GM12878 (cell line): ENCODE measurements around the gene CKAP2. TPM values are rescaled to one million over a fixed set of nuclear protein-coding genes. Genes with fewer than 3 reads are reported as not detected.
"Not testable (repeated sequence)": the region's sequence is repeated elsewhere in the genome, so short reads cannot be mapped to it uniquely, and the experiment has no call there.

Source experiments
- ATAC-seq: fragments of 200-7000 bp; cut with Tn5 transposase; 3 replicates; pipeline ENCODE4 v1.9.1; 2020; ENCODE audit warnings: mild to moderate bottlenecking, moderate library complexity
- BruUV-seq: library from RNA; stranded (reverse); fragments of 400-500 nt; replicated peaks from 2 replicates; lab custom pipeline; 2021; lab: Mats Ljungman, UMichigan
- CTCF ChIA-PET: fragments of 300-600 bp; sonication (Branson Sonifier 250); formaldehyde crosslinking; extraction: SDS; loops from one replicate; lab custom pipeline; 2021; ENCODE audit warnings: inconsistent platforms; lab: Yijun Ruan, JAX
- POLR2A ChIA-PET: fragments of 350-600 bp; formaldehyde crosslinking; extraction: SDS; loops from one replicate; lab custom pipeline; 2021; ENCODE audit warnings: inconsistent platforms; lab: Charles Lee
- RAD21 ChIA-PET: fragments of 300-600 bp; sonication (Branson Sonifier 250); formaldehyde crosslinking; loops from one replicate; lab custom pipeline; 2023; ENCODE audit warnings: antibody characterized with exemption; ENCODE audit not compliant: unreplicated experiment; lab: Charles Lee
- SMC1A ChIA-PET: fragments of 300-600 bp; sonication (Branson Sonifier 250); formaldehyde crosslinking; loops from one replicate; lab custom pipeline; 2023; ENCODE audit not compliant: unreplicated experiment, uncharacterized antibody; lab: Charles Lee
- DNase-seq: peaks from one replicate; pipeline ENCODE4 v3.0.0-alpha.2; 2011; ENCODE audit warnings: low read depth, low spot score
- FAIRE-seq: peaks from 3 replicates; lab custom pipeline; 2011; peaks lifted over from hg19 to GRCh38; lab: Jason Lieb, UNC
- H2AFZ ChIP-seq: 2 replicates; pipeline ENCODE4 v1.6.0; 2011; ENCODE audit warnings: low read depth, low read length, control low read depth; ENCODE audit not compliant: control insufficient read depth
- H3K27ac ChIP-seq: 2 replicates; pipeline ENCODE4 v1.5.1; 2011; ENCODE audit warnings: control low read depth; ENCODE audit not compliant: control insufficient read depth, insufficient read depth
- H3K27me3 ChIP-seq, 2 experiments: replicated peaks in 1 of 2; 2 replicates each; pipeline versions ENCODE4 v1.6.0 to v1.6.1; 2011; ENCODE audit warnings: low read length in 1 of 2; ENCODE audit not compliant: control insufficient read depth in 2 of 2, insufficient read depth in 2 of 2
- H3K36me3 ChIP-seq, 2 experiments: 2 replicates each; pipeline ENCODE4 v1.5.1; 2011; ENCODE audit warnings: low read length in 1 of 2; ENCODE audit not compliant: control insufficient read depth in 2 of 2, insufficient read depth in 2 of 2
- H3K4me1 ChIP-seq: 2 replicates; pipeline ENCODE4 v1.6.1; 2011; ENCODE audit warnings: mild to moderate bottlenecking, low read length, moderate library complexity, mixed read lengths; ENCODE audit not compliant: control insufficient read depth, insufficient read depth
- H3K4me2 ChIP-seq: 2 replicates; pipeline ENCODE4 v1.6.0; 2011; ENCODE audit warnings: control low read depth; ENCODE audit not compliant: control insufficient read depth, insufficient read depth
- H3K4me3 ChIP-seq: fragments of 200-600 bp; sonication (generic); 2 replicates; pipeline ENCODE4 v1.5.1; 2016
- H3K79me2 ChIP-seq: 2 replicates; pipeline ENCODE4 v1.6.0; 2011; ENCODE audit warnings: low read length; ENCODE audit not compliant: control insufficient read depth, insufficient read depth
- H3K9ac ChIP-seq: 2 replicates; pipeline ENCODE4 v1.8.0; 2011; ENCODE audit warnings: low read length, control low read depth, mixed read lengths; ENCODE audit not compliant: control insufficient read depth, insufficient read depth
- H3K9me3 ChIP-seq: replicated peaks from 3 replicates; pipeline ENCODE4 v1.5.1; 2011; ENCODE audit warnings: mild to moderate bottlenecking, low read length; ENCODE audit not compliant: control insufficient read depth, insufficient read depth
- H4K20me1 ChIP-seq: 2 replicates; pipeline ENCODE4 v1.6.0; 2011; ENCODE audit not compliant: control insufficient read depth, insufficient read depth
- BHLHE40 ChIP-seq, 2 experiments: fragments of 450-650 bp in 1 of 2; IDR thresholded peaks; 2 replicates each; pipeline ENCODE4 v1.6.1; 2011 to 2017; ENCODE audit warnings: low read depth in 2 of 2, borderline replicate concordance in 1 of 2, improper control_type of control experiment in 1 of 2, low read length in 1 of 2, mild to moderate bottlenecking in 1 of 2
- MTA2 ChIP-seq: fragments of 450-650 bp; IDR thresholded peaks from 2 replicates; pipeline ENCODE4 v1.6.1; 2016; ENCODE audit warnings: low read depth, mild to moderate bottlenecking, moderate library complexity
- NR2F1 ChIP-seq: fragments of 450-650 bp; conservative IDR thresholded peaks from 2 replicates; pipeline ENCODE4 v1.6.1; 2017; ENCODE audit warnings: mild to moderate bottlenecking
- RAD51 ChIP-seq: fragments of 450-650 bp; IDR thresholded peaks from 2 replicates; pipeline ENCODE4 v1.6.1; 2016; ENCODE audit warnings: moderate library complexity, mild to moderate bottlenecking, inconsistent platforms
- ZNF217 ChIP-seq: fragments of 450-650 bp; IDR thresholded peaks from 2 replicates; pipeline ENCODE4 v1.6.1; 2017; ENCODE audit warnings: antibody characterized with exemption, mild to moderate bottlenecking
- WGBS: methylation state at CpG from one replicate; pipeline ENCODE4 v1.1.6; 2016; ENCODE audit warnings: low lambda C conversion rate; ENCODE audit not compliant: insufficient replicate concordance, insufficient coverage; ENCODE audit errors: missing lambda C conversion rate; 5-methylcytosine and 5-hydroxymethylcytosine counted together
- in situ Hi-C: fragments of 300-500 bp; cut with MboI; formaldehyde crosslinking; loops from 9 replicates; pipeline ENCODE4 v1.14.3; 2018; ENCODE audit warnings: mixed read lengths
- intact Hi-C: fragments of 100-400 bp; cut with micrococcal nuclease; formaldehyde crosslinking; loops from one replicate; pipeline ENCODE4 v1.14.2; 2022; ENCODE audit not compliant: unreplicated experiment
- polyA plus RNA-seq, 11 experiments: library from polyadenylated mRNA; depleted of rRNA in 4 of 11; unstranded in 6 of 11; stranded (reverse) in 5 of 11; fragments of >200 nt; fragmentation: Nextera tagmentation in 4 of 11; fragmentation: Illumina TruSeq in 1 of 11; extraction: Ambion mirVana in 4 of 11; extraction: Trizol in 1 of 11; gene quantifications; 1 replicate in 1 of 11; 2 replicates in 10 of 11; pipeline versions ENCODE4 v1.2.1 to v1.2.3, GENCODE V29; 2011 to 2016; ENCODE audit warnings: inconsistent platforms in 2 of 11, missing spikeins in 2 of 11, low read depth in 1 of 11
- total RNA-seq, 4 experiments: library from RNA; depleted of rRNA in 3 of 4; stranded (reverse); fragments of >200 nt in 3 of 4; fragmentation: Illumina TruSeq in 1 of 4; extraction: Trizol in 1 of 4; gene quantifications; 2 replicates each; pipeline versions ENCODE4 v1.2.1 to v1.2.3, GENCODE V29; 2013 to 2021

The CKAP2 gene
- total and polyA plus RNA-seq, 10 of the 15 experiments (the other 5 are each of a cell fraction or from before 2014, with no cell fraction given) = 20.9 to 62.3 (median 37.5) TPM

DNA sequence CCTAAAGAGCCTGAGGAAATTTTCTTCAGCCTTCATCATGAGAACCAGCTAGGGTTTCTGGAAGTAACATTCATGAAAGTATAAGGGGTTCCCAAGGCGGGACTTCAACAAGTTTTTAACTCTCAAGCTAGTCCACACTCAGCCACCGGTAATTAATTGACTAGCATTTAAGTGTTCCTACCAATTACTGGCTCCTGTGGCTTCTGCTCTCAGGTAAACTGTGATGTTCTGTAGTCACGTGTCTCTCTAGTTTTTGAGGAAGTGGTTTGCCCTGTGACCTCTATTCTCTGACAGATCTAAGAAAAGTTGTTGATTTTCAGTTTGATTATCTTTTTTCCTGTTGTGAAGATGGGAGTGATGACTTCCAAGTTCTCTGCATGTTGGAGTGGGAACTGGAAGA is 42.7 kb downstream of the CKAP2 start:
- H3K27ac ChIP-seq, RAD21 ChIA-PET, H3K4me3 ChIP-seq, H3K9me3 ChIP-seq, POLR2A ChIA-PET, H3K27me3 ChIP-seq, H3K36me3 ChIP-seq, H3K4me1 ChIP-seq, H2AFZ ChIP-seq, CTCF ChIA-PET, DNase-seq, H4K20me1 ChIP-seq, H3K4me2 ChIP-seq, FAIRE-seq: not testable (repeated sequence)
- 45% methylated on average over 2 of the region's 3 CpGs for WGBS
- ATAC-seq = peak; percentile 49
- TF ChIP-seq NR2F1 (peak; percentile 88), ZNF217 (0 out of 2 replicates have a peak, but pooled peaks have one; percentile 22), BHLHE40 (IDR thresholded peaks at IDR 0.05; ENCODE audit: borderline replicate concordance in 1 of 2, low read depth in 2 of 2, low read length in 1 of 2) (peak in 1 of 2 experiments; percentile 53; a peak in 1 of 4 replicates), MTA2 (peak; percentile 70), RAD51 (peak; percentile 70)
- TF ChIP-seq, all 136 proteins: peak for 5; not testable (repeated sequence) for 131
- H3K79me2 ChIP-seq, in situ Hi-C loops, SMC1A ChIA-PET, H3K9ac ChIP-seq, intact Hi-C loops, BruUV-seq: not testable (repeated sequence)

DNA sequence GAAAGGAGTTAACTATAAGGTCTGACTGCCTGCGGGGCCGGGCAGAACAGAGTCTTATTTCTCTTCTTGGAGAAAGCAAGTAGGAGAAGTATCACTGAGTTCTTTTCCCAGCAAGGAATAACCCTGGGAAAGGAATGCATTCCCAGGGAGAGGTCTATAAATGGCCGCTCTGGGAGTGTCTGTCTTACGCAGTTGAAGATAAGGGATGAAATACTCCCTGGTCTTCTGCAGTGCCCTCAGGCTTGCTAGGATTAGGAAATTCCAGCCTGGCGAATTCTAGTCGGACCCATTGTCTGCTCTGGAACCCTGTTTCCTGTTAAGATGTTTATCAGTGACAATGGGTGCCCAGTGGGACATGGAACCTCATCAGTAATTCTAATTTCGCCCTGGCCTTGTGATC is 47.0 kb downstream of the CKAP2 start:
- RAD21 ChIA-PET, H3K36me3 ChIP-seq, H3K4me2 ChIP-seq, ATAC-seq, intact Hi-C loops, H3K9me3 ChIP-seq, H3K4me1 ChIP-seq, CTCF ChIA-PET, H3K27me3 ChIP-seq, H3K79me2 ChIP-seq, SMC1A ChIA-PET, BruUV-seq, H3K27ac ChIP-seq, FAIRE-seq, H2AFZ ChIP-seq, DNase-seq, in situ Hi-C loops, POLR2A ChIA-PET, H3K4me3 ChIP-seq, H4K20me1 ChIP-seq, H3K9ac ChIP-seq: not testable (repeated sequence)
- WGBS = 50% methylated on average over 7 of the region's 7 CpGs

DNA sequence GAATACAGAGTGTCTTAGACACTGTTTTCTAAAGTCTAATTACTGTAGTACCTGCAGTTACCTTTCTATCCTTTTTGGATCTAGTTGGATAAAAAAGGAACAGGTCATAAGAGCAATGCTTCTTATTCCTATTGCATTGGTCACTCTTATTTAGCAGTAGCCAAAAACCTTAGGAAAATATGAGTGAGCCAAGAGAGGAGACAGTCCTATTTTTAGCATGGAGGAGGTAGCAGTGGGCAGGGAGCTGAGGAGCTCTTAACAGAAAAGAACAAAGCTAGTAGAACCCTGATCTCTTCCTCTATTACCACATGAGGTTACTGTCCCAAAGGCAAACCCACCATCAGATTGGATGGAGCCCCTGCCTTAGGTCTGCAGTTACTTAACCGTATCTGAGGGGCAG is 50.6 kb downstream of the CKAP2 start:
- H3K27ac ChIP-seq, DNase-seq, H3K27me3 ChIP-seq, H4K20me1 ChIP-seq, H3K4me2 ChIP-seq, RAD21 ChIA-PET, H3K9ac ChIP-seq, BruUV-seq, H3K4me3 ChIP-seq, H3K36me3 ChIP-seq, FAIRE-seq, CTCF ChIA-PET, H3K79me2 ChIP-seq, H3K9me3 ChIP-seq, ATAC-seq, H2AFZ ChIP-seq, SMC1A ChIA-PET, H3K4me1 ChIP-seq, POLR2A ChIA-PET, in situ Hi-C loops, intact Hi-C loops: not testable (repeated sequence)
- no CpG with 5 or more reads among the region's 1 CpG for WGBS
